GDM1 (cell line): ENCODE measurements around the gene GNAT2.

Experiments used
- DNase-seq: peaks from one replicate; lab custom pipeline; 2025; lab: John Stamatoyannopoulos, UW

Gene GNAT2

DNA sequence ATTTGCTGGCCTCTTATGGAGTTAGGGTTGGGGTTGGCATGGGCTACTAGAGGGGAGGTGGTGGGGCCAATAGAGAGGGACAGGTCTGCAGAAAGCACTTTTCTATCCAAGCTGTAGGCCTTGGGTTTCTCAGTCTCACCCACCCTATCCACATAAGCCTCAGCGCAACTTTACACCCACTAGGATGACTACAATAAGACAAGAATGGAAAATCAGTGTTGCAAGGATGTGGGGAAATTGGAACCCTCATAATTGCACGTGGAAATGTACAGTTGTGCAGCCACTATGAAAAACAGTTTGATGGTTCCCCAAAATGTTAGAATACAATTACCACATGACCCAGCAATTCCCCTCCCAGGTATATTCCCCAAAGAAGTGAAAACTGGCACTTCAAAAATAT, 22.4 kb upstream of the GNAT2 start:
- DNase-seq: no peak

- no peak for DNase-seq
These were observed 21.8 kb upstream of the GNAT2 start for GRCh38 chr1:109641078-109641740.

DNA sequence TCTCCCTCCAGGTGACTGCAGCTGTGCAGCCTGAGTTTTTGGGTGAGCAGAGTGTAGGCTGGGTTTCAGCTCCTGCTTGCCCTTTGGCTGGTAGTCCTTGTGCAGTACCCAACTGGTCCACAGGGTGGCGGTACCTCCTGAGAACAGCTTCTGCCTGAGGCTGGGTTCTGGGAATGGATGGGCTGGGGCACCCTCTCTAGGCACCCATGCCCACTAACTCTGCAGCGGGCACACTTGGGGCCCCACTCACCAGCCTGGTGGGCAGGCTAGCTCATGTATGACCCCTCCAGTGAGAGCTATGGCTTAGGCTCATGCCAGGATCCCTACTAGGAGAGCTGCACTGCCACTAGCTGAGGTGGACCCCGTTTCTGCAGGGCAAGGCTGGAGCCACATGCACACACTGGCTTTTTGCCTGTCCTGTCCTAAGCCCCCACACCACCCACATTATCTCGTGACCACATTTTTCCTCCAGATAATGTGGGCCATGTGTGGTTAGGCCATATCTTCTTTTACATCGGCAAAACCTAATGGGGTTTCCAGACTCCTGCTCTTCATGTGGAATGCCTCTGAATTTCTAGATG, 21.0 kb upstream of the GNAT2 start:
- peak; percentile 67 for DNase-seq

DNA sequence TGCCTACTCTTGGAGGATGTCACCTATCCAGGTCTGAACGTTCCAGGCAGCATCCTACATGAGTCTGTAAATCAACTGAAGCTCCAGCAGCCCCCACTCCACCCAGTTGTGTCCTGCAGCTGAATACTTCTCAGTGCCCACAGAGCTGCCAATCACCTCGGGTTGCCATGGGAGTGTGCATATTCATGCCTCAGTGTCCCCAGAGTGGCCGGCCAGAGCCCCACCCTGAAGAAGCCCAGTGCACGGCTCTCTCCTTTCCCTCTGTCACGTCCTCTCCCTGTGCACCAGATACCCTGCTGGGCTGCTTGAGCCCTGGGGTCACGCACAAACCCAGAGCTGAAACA, 20.4 kb upstream of the GNAT2 start:
- no peak for DNase-seq

- DNase-seq: no peak
These were observed 19.8 kb upstream of the GNAT2 start for GRCh38 chr1:109639063-109639840.

GRCh38 chr1:109637446-109637845, 18.0 kb upstream of the GNAT2 start:
- DNase-seq: no peak

DNA sequence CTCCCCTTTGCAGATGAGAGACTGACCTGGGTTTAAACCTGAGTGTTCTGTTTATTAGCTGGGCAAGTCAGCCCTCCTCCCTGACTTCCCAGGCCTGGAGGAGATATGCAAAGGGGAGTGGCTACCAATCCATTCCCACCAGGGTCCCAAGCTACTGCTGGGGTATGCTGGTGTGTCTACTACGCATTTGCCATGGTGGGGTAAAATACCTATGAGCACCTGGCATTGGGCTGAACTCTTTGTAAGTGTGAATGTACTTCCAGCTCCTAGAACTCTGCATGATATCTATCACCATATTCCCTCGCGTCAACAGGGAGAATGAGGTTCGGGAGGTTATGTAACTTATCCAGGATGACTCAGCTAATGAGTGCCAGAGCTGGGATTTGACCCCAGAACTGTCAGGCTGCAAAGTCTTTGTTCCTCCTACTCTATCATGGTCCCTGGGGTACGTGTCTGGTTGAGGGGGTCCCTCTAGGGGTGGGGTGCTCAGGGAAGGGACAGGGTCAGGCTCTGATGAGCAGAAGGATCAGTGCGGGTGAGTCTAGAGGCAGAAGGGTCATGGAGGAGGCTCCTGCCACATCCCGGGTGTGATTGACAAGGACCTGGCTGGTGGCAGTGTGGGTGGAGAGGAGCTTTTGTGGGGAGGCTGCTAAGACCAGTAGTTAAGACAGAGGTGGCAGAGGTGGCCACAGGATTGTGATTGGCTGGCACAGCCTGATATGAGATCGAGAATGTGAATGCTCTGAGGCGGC, 17.0 kb upstream of the GNAT2 start:
- no peak for DNase-seq

DNA sequence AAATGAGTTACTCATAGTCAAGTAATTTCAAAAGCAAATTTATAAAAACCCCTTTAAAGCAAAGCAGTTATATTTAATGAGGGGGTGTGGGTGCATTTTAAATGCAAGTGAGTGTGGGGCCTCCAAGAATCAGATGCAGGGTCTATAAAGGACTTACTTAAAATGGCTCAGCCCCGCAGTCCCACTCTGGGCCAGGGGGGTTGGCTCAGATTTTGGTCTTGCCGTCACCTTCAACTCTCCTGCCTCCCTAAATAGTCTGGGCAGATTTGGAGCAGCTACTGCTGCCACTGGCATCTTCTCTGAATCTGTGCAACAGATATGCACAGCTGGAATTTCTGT, 16.4 kb upstream of the GNAT2 start:
- DNase-seq: no peak

GRCh38 chr1:109634771-109635750, 15.6 kb upstream of the GNAT2 start:
- no peak for DNase-seq

- no peak for DNase-seq
These were observed 14.9 kb upstream of the GNAT2 start for GRCh38 chr1:109634292-109634691.

- no peak for DNase-seq
These were observed 13.4 kb upstream of the GNAT2 start for GRCh38 chr1:109632671-109633346.

GRCh38 chr1:109631513-109632505, 12.4 kb upstream of the GNAT2 start:
- DNase-seq: no peak

DNA sequence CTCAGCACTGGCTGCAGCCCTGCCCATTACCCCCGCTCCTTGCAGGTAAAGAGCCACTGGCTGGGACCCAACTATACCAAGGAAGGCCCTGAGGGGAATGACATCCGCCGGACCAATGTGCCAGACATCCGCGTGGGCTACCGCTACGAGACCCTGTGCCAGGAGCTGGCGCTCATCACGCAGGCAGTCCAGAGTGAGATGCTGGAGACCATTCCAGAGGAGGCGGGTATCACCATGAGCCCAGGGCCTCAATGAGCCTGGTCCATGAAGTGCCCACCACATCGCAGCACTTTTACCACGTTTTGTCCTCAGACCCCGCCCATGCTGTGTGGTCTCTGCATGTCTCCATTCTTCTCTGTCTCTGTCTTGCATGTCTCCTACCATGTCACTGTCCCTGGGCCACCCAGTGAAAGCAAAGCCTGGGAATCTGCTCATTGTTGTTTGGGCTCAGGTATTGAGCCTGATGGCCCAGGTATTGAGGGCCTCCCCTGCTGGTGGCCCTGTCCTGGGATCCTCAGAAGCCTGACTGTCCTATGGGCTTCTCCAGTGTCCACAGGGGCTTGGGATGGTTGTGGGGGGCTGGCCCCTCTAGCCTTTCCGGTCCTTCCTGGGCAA, 11.6 kb upstream of the GNAT2 start:
- no peak for DNase-seq

GRCh38 chr1:109630081-109630897, 10.9 kb upstream of the GNAT2 start:
- no peak for DNase-seq

DNA sequence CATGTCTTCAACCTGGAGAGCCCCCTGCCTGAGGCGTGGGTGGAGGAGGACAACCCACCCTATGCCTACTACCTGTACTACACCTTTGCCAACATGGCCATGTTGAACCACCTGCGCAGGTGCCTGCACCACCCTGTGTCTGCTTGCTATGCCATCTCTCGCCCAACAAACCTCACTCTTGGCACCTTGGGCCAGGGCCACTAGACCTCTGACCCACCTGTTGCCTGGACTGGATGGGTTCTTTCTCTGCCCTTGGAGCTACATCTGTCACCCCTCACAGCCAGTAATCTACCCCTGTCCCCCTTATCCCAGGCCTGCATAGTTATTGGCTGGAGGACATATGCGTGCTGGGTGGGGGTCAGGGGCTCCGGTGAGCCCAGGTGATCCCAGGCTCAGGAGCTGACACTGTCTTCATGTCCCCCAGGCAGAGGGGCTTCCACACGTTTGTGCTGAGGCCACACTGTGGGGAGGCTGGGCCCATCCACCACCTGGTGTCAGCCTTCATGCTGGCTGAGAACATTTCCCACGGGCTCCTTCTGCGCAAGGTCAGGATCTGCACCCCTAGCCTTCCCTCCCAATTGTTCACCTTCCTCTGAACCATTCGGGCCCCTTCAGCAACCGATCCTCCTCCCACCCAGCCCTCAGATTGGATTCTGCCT, 10.1 kb upstream of the GNAT2 start:
- DNase-seq: no peak

GRCh38 chr1:109628540-109629321, 9.3 kb upstream of the GNAT2 start:
- no peak for DNase-seq
